Measurements from ENCODE around the gene DCUN1D4. TPM values are rescaled to one million over a fixed set of nuclear protein-coding genes. Genes with fewer than 3 reads are reported as not detected.
"Not testable (repeated sequence)": the region's sequence is repeated elsewhere in the genome, so short reads cannot be mapped to it uniquely, and the experiment has no call there.

The DCUN1D4 gene
- total RNA-seq, 2 donors from 2014 or later: 45.6 to 46.7 TPM

- DNase-seq (no peak), ATAC-seq (replicated peaks in 1 of 2) (no peak)
- Mint-ChIP-seq H3K36me3 (ENCODE audit: insufficient read depth in 2 of 2) (no peaks in the 10 kb centered on the region), H3K27ac (no peak overlapping the region), H3K4me1 (ENCODE audit: low read depth) (no peaks in the 10 kb centered on the region), H3K4me3 (no peak overlapping the region), H3K9me3 (peaks cover 0 to 3% of the 10 kb centered on the region in 2 donors), H3K27me3 (ENCODE audit: low read depth) (no peaks in the 10 kb centered on the region)
Observed at GRCh38 chr4:51925307-51925706, 82.4 kb downstream of the DCUN1D4 start.

- Mint-ChIP-seq H3K9me3 (no peaks in the 10 kb centered on the region), H3K27me3 (ENCODE audit: low read depth) (peaks cover 5% of the 10 kb centered on the region), H3K4me3 (no peak overlapping the region), H3K4me1 (ENCODE audit: low read depth) (no peaks in the 10 kb centered on the region), H3K27ac (no peak overlapping the region), H3K36me3 (ENCODE audit: insufficient read depth in 2 of 2) (no peaks in the 10 kb centered on the region)
- DNase-seq (no peak), ATAC-seq (replicated peaks in 1 of 2) (no peak)
Observed at GRCh38 chr4:51930557-51930956, 87.6 kb downstream of the DCUN1D4 start.

GRCh38 chr4:51931461-51931860, 88.5 kb downstream of the DCUN1D4 start:
- Mint-ChIP-seq H3K9me3 (no peaks in the 10 kb centered on the region), H3K4me1 (ENCODE audit: low read depth) (no peaks in the 10 kb centered on the region), H3K27me3 (ENCODE audit: low read depth) (peaks cover 5% of the 10 kb centered on the region), H3K27ac (no peak overlapping the region), H3K4me3 (no peak overlapping the region), H3K36me3 (ENCODE audit: insufficient read depth in 2 of 2) (no peaks in the 10 kb centered on the region)
- DNase-seq: no peak
- no peak for ATAC-seq (replicated peaks in 1 of 2)

DNA sequence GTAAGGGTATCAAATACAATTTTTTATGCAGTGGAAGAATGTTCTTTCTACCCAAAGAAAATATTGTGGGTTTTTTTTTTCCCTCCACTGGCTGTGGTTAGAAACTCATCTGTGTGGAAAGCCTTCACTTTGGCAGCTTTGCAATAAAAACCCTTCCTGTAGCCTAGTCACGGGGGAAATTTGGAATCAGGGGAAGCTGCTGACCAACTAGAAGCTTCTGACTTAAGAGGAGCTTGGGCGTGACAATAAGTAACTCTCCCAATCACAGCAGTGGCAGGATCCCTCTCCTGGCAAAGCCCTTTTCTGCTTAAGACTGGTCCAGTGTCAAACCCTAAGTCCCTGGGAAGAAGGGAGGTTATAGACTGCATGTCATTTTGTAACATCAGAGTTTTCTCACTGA, 89.3 kb downstream of the DCUN1D4 start:
- ATAC-seq (replicated peaks in 1 of 2): no peak
- no peak for DNase-seq
- Mint-ChIP-seq H3K27ac (no peak overlapping the region), H3K4me1 (ENCODE audit: low read depth) (no peaks in the 10 kb centered on the region), H3K36me3 (ENCODE audit: insufficient read depth in 2 of 2) (no peaks in the 10 kb centered on the region), H3K27me3 (ENCODE audit: low read depth) (peaks cover 5% of the 10 kb centered on the region), H3K9me3 (no peaks in the 10 kb centered on the region), H3K4me3 (no peak overlapping the region)

DNA sequence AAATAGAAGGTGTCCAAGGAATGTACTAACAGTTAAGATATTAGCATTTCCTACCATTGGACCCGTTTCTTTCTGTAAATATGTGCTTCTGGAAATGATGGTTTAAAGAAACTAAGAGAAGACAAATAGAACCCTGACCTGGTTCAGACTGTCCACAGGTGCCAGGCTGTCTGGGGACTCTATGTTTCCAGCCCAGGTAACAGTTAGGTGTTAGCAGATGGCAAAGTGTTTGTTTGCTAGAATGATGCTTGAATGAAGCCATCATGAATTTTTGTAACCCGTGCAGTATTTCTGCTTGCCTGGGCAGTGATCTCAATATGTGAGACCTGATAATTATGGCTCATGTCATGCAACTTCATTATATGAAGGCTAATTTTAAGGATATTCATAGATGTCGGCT, 89.7 kb downstream of the DCUN1D4 start:
- Mint-ChIP-seq H3K4me3 (no peak overlapping the region), H3K36me3 (ENCODE audit: insufficient read depth in 2 of 2) (no peaks in the 10 kb centered on the region), H3K9me3 (no peaks in the 10 kb centered on the region), H3K27ac (no peak overlapping the region), H3K4me1 (ENCODE audit: low read depth) (no peaks in the 10 kb centered on the region), H3K27me3 (ENCODE audit: low read depth) (peaks cover 5% of the 10 kb centered on the region)
- ATAC-seq (replicated peaks in 1 of 2) (no peak), DNase-seq (no peak)

GRCh38 chr4:51940460-51940859, 97.5 kb downstream of the DCUN1D4 start:
- not testable (repeated sequence) for H3K9me3 Mint-ChIP-seq; H3K4me1 Mint-ChIP-seq (ENCODE audit: low read depth); H3K36me3 Mint-ChIP-seq (ENCODE audit: insufficient read depth in 2 of 2); H3K27ac Mint-ChIP-seq; ATAC-seq (replicated peaks in 1 of 2); H3K27me3 Mint-ChIP-seq (ENCODE audit: low read depth); DNase-seq; H3K4me3 Mint-ChIP-seq

DNA sequence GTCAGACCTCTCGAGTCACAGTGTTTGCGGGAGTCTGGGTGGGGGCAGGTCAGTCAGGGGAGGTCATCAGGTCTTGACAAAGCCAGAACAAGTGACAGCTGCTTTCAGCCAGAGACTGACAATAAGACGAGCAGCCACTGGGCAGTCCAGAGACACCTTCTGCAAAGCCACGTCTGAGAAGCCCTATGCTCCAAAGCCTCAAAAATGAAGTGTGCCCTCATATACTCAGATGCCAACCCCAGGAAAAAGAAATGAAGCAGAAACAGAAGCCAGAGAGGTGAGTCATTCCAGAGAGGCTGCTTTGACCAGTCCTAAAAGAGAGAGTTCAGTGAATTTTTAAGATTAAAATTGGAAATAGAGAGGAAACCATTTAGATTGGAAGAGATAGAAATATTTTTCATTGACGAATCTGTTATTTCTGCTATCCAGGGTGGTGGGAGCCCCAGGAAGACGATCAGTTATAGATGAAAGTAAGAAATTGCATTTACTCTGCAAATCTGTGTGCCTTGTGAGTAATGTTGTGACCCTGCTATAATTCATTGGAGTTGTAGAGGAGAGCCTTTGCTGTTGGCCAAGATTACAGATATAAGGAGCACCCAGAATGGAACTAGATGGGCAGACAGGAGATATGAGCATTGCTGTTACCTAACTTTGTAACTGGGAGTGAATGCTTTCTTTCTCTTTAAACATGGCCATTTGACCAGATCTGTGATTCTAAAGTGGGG, 99.3 kb downstream of the DCUN1D4 start:
- Mint-ChIP-seq H3K36me3 (ENCODE audit: insufficient read depth in 2 of 2) (peaks cover 0 to 3% of the 10 kb centered on the region in 2 donors), H3K27ac (no peak overlapping the region), H3K27me3 (ENCODE audit: low read depth) (no peaks in the 10 kb centered on the region), H3K9me3 (peaks cover 2 to 9% of the 10 kb centered on the region in 2 donors), H3K4me3 (no peak overlapping the region), H3K4me1 (ENCODE audit: low read depth) (no peaks in the 10 kb centered on the region)
- ATAC-seq (replicated peaks in 1 of 2): no peak
- no peak for DNase-seq

- Mint-ChIP-seq H3K36me3 (ENCODE audit: insufficient read depth in 2 of 2) (peaks cover 0 to 3% of the 10 kb centered on the region in 2 donors), H3K27ac (no peak overlapping the region), H3K27me3 (ENCODE audit: low read depth) (no peaks in the 10 kb centered on the region), H3K9me3 (peaks cover 2 to 9% of the 10 kb centered on the region in 2 donors), H3K4me3 (no peak overlapping the region), H3K4me1 (ENCODE audit: low read depth) (no peaks in the 10 kb centered on the region)
- DNase-seq (no peak), ATAC-seq (replicated peaks in 1 of 2) (no peak)
Observed at GRCh38 chr4:51942833-51943215, 99.9 kb downstream of the DCUN1D4 start.

DNA sequence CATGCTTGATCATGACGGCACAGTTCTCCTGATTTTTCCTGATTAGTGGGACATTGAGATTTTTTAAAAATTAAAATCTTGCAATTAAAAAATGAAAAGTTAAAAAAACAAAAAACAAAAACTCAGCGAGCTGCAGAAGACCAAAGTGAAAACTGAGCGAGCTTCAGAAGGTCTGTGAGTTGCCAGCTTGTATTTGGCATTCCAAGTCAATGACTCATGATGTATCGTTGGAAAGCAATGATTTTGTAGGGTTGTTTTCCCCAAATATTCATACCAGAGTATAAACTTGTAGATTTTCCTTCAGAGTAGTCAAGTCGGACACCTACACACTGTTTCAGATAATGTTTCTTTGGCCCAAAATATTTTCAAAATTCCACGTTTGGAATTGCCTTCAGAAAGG, 100.3 kb downstream of the DCUN1D4 start:
- no peaks in the 10 kb centered on the region for H3K4me1 Mint-ChIP-seq (ENCODE audit: low read depth)
- peaks cover 4 to 9% of the 10 kb centered on the region in 2 donors for H3K9me3 Mint-ChIP-seq
- no peaks in the 10 kb centered on the region for H3K27me3 Mint-ChIP-seq (ENCODE audit: low read depth)

DNA sequence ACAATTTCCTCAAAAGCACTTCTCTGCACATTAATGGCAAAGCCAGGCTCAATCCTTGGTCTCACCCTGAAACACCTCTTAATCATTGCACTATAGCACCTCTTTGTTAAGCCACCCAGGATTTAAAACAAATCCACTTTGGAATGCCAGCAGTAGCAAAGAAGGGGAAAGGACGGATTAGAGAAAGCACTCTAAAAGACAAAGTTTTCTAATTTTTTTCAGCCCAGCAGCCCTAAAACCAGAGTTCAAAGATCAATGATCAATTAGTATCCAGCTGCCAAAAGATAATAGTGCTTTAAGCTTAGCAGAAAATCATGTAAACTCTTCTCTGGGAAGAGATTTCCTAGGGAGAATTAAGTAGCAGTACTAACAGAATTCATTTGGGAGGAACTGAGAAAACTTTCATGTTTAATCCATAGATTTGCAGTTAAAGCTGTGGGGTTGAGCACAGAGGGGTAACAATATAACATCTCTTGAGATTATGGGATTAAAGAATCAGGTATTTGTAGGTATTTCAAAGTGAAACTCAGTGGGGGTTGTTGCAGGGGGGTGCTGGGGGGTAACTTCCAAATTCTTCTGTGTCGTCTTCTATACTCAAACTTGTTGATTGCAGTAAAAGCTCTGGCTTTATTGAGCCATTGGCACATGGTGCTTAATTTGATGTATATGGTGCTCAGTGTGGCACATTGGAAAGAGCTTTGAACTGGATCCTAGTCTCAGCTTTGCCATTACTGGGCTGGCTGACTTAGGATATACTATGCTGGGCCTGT, 115.4 kb downstream of the DCUN1D4 start:
- Mint-ChIP-seq H3K4me3 (no peak overlapping the region), H3K9me3 (peaks cover 5 to 6% of the 10 kb centered on the region in 2 donors), H3K4me1 (ENCODE audit: low read depth) (no peaks in the 10 kb centered on the region), H3K27ac (no peak overlapping the region), H3K36me3 (ENCODE audit: insufficient read depth in 2 of 2) (no peaks in the 10 kb centered on the region), H3K27me3 (ENCODE audit: low read depth) (peaks cover 8% of the 10 kb centered on the region)
- ATAC-seq (replicated peaks in 1 of 2): no peak
- no peak for DNase-seq

More for the DNA sequence above, 100.3 kb downstream of the DCUN1D4 start:
- DNase-seq: no peak
- H3K4me3 Mint-ChIP-seq: no peak overlapping the region
- H3K27ac Mint-ChIP-seq: no peak overlapping the region
- no peak for ATAC-seq (replicated peaks in 1 of 2)
- peaks cover 0 to 3% of the 10 kb centered on the region in 2 donors for H3K36me3 Mint-ChIP-seq (ENCODE audit: insufficient read depth in 2 of 2)

GRCh38 chr4:51960486-51960885, 117.5 kb downstream of the DCUN1D4 start:
- no peak overlapping the region for H3K4me3 Mint-ChIP-seq
- H3K36me3 Mint-ChIP-seq (ENCODE audit: insufficient read depth in 2 of 2): no peaks in the 10 kb centered on the region
- ATAC-seq (replicated peaks in 1 of 2): no peak
- H3K9me3 Mint-ChIP-seq: peaks cover 5 to 6% of the 10 kb centered on the region in 2 donors
- H3K27me3 Mint-ChIP-seq (ENCODE audit: low read depth): peaks cover 8% of the 10 kb centered on the region
- no peak overlapping the region for H3K27ac Mint-ChIP-seq
- H3K4me1 Mint-ChIP-seq (ENCODE audit: low read depth): no peaks in the 10 kb centered on the region
- DNase-seq: no peak

- Mint-ChIP-seq H3K9me3 (peaks cover 2 to 3% of the 10 kb centered on the region in 2 donors), H3K27ac (no peak overlapping the region), H3K27me3 (ENCODE audit: low read depth) (peaks cover 8% of the 10 kb centered on the region), H3K4me3 (no peak overlapping the region), H3K36me3 (ENCODE audit: insufficient read depth in 2 of 2) (no peaks in the 10 kb centered on the region), H3K4me1 (ENCODE audit: low read depth) (no peaks in the 10 kb centered on the region)
- ATAC-seq (replicated peaks in 1 of 2): no peak
- DNase-seq: no peak
Observed at GRCh38 chr4:51963841-51964517, 121.0 kb downstream of the DCUN1D4 start.

GRCh38 chr4:51965862-51966261, 122.9 kb downstream of the DCUN1D4 start:
- H3K27me3 Mint-ChIP-seq (ENCODE audit: low read depth): peaks cover 8% of the 10 kb centered on the region
- no peak for ATAC-seq (replicated peaks in 1 of 2)
- no peak overlapping the region for H3K27ac Mint-ChIP-seq
- H3K4me1 Mint-ChIP-seq (ENCODE audit: low read depth): no peaks in the 10 kb centered on the region
- H3K9me3 Mint-ChIP-seq: peaks cover 2 to 3% of the 10 kb centered on the region in 2 donors
- no peaks in the 10 kb centered on the region for H3K36me3 Mint-ChIP-seq (ENCODE audit: insufficient read depth in 2 of 2)
- no peak overlapping the region for H3K4me3 Mint-ChIP-seq
- DNase-seq: no peak

Data from activated T-cell treated with anti-CD3 and anti-CD28 coated beads, Interleukin-2, amount 50 U/mL, for 72 hours (primary cell).